ENCODE results near the gene TRIM61. TPM values are rescaled to one million over a fixed set of nuclear protein-coding genes. Genes with fewer than 3 reads are reported as not detected.

Gene TRIM61
- polyA plus RNA-seq, 1 donor from 2014 or later = not detected

GRCh38 chr4:164956766-164957643, 20.5 kb downstream of the TRIM61 start:
- Histone ChIP-seq H3K36me3 (ENCODE audit: insufficient read depth, low read length) (no peaks in the 10 kb centered on the region), H3F3A (ENCODE audit: insufficient read depth, low read length, poor library complexity, severe bottlenecking) (no peaks in the 10 kb centered on the region), H3K9me3 (ENCODE audit: low read length) (no peaks in the 10 kb centered on the region), H3K27ac (ENCODE audit: low read length) (peak overlapping the region; percentile 54), H3K9me2 (ENCODE audit: insufficient read depth, low read length) (no peaks in the 10 kb centered on the region), H3K4me3 (ENCODE audit: low read length) (peak overlapping the region; percentile 79), H3K27me3 (ENCODE audit: insufficient read depth, low read depth, low read length) (no peaks in the 10 kb centered on the region), H3K79me2 (replicated peaks; ENCODE audit: insufficient read depth, low read length) (peaks cover 5% of the 10 kb centered on the region), H4K20me1 (ENCODE audit: insufficient read depth) (no peaks in the 10 kb centered on the region), H3K9ac (ENCODE audit: low read length) (peak overlapping the region; percentile 70), H3K4me2 (ENCODE audit: low read length) (peak overlapping the region; percentile 59), H2AFZ (ENCODE audit: low read depth, low read length) (peak overlapping the region; percentile 76)
- TF ChIP-seq, protein P1, sequence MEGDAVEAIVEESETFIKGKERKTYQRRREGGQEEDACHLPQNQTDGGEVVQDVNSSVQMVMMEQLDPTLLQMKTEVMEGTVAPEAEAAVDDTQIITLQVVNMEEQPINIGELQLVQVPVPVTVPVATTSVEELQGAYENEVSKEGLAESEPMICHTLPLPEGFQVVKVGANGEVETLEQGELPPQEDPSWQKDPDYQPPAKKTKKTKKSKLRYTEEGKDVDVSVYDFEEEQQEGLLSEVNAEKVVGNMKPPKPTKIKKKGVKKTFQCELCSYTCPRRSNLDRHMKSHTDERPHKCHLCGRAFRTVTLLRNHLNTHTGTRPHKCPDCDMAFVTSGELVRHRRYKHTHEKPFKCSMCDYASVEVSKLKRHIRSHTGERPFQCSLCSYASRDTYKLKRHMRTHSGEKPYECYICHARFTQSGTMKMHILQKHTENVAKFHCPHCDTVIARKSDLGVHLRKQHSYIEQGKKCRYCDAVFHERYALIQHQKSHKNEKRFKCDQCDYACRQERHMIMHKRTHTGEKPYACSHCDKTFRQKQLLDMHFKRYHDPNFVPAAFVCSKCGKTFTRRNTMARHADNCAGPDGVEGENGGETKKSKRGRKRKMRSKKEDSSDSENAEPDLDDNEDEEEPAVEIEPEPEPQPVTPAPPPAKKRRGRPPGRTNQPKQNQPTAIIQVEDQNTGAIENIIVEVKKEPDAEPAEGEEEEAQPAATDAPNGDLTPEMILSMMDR (IDR thresholded peaks at IDR 0.05; ENCODE audit: poor library complexity, severe bottlenecking) = no peak
- peak; percentile 26 for TF ChIP-seq EP300 (conservative IDR thresholded peaks at IDR 0.05; ENCODE audit: poor library complexity, severe bottlenecking)
- no peak for TF ChIP-seq EZH2 (IDR thresholded peaks at IDR 0.05; ENCODE audit: borderline replicate concordance, insufficient read depth, low read length, poor library complexity, severe bottlenecking)
- no peak for TF ChIP-seq REST (IDR thresholded peaks at IDR 0.05; ENCODE audit: borderline replicate concordance)
- peak; percentile 75 for TF ChIP-seq MXI1 (conservative IDR thresholded peaks at IDR 0.05; ENCODE audit: poor library complexity, severe bottlenecking)
- no peak for TF ChIP-seq RAD21 (conservative IDR thresholded peaks at IDR 0.05)
- TF ChIP-seq SMC3 (conservative IDR thresholded peaks at IDR 0.05; ENCODE audit: poor library complexity) = peak; percentile 16
- no peak for TF ChIP-seq TAF1 (IDR thresholded peaks at IDR 0.05; ENCODE audit: low read depth)
- TF ChIP-seq POLR2AphosphoS5 (IDR thresholded peaks at IDR 0.05) = peak; percentile 76

- H3K36me3 ChIP-seq (ENCODE audit: insufficient read depth, low read length) = no peaks in the 10 kb centered on the region
- H3K9me2 ChIP-seq (ENCODE audit: insufficient read depth, low read length) = no peaks in the 10 kb centered on the region
- no peaks in the 10 kb centered on the region for H3K27me3 ChIP-seq (ENCODE audit: insufficient read depth, low read depth, low read length)
- H3K27ac ChIP-seq (ENCODE audit: low read length) = no peak overlapping the region
- H4K20me1 ChIP-seq (ENCODE audit: insufficient read depth) = no peaks in the 10 kb centered on the region
- TF ChIP-seq REST (IDR thresholded peaks at IDR 0.05; ENCODE audit: borderline replicate concordance) = no peak
- TF ChIP-seq EZH2 (IDR thresholded peaks at IDR 0.05; ENCODE audit: borderline replicate concordance, insufficient read depth, low read length, poor library complexity, severe bottlenecking) = no peak
- TF ChIP-seq, protein P1 (IDR thresholded peaks at IDR 0.05; ENCODE audit: poor library complexity, severe bottlenecking) = no peak
- no peak for TF ChIP-seq EP300 (conservative IDR thresholded peaks at IDR 0.05; ENCODE audit: poor library complexity, severe bottlenecking)
- TF ChIP-seq MXI1 (conservative IDR thresholded peaks at IDR 0.05; ENCODE audit: poor library complexity, severe bottlenecking) = no peak
- TF ChIP-seq POLR2AphosphoS5 (IDR thresholded peaks at IDR 0.05) = no peak
- no peak for TF ChIP-seq RAD21 (conservative IDR thresholded peaks at IDR 0.05)
- TF ChIP-seq TAF1 (IDR thresholded peaks at IDR 0.05; ENCODE audit: low read depth) = no peak
- no peak for TF ChIP-seq SMC3 (conservative IDR thresholded peaks at IDR 0.05; ENCODE audit: poor library complexity)
- peaks cover 5% of the 10 kb centered on the region for H3K79me2 ChIP-seq (replicated peaks; ENCODE audit: insufficient read depth, low read length)
- H3K9me3 ChIP-seq (ENCODE audit: low read length) = no peaks in the 10 kb centered on the region
- no peaks in the 10 kb centered on the region for H3F3A ChIP-seq (ENCODE audit: insufficient read depth, low read length, poor library complexity, severe bottlenecking)
- H3K4me3 ChIP-seq (ENCODE audit: low read length) = no peak overlapping the region
- no peak overlapping the region for H2AFZ ChIP-seq (ENCODE audit: low read depth, low read length)
- no peak overlapping the region for H3K9ac ChIP-seq (ENCODE audit: low read length)
- no peak overlapping the region for H3K4me2 ChIP-seq (ENCODE audit: low read length)
Measured at GRCh38 chr4:164955107-164955805, 22.2 kb downstream of the TRIM61 start.
